Brain microvascular endothelial cell (primary cell): ENCODE measurements around the gene TCERG1L.

Experiments
- DNase-seq: peaks from one replicate; pipeline ENCODE4 v3.0.0-alpha.2; 2020
- H3K27ac ChIP-seq: fragments of 250-450 bp; sonication (Bioruptor Pico); 2 replicates; pipeline ENCODE4 v1.5.1; 2020; ENCODE audit warnings: mild to moderate bottlenecking, moderate library complexity
- H3K27me3 ChIP-seq: fragments of 250-450 bp; sonication (Bioruptor Pico); replicated peaks from 2 replicates; pipeline ENCODE4 v1.5.1; 2020; ENCODE audit warnings: mild to moderate bottlenecking
- H3K36me3 ChIP-seq: fragments of 250-450 bp; sonication (Bioruptor Pico); replicated peaks from 2 replicates; pipeline ENCODE4 v1.5.1; 2020; ENCODE audit warnings: mild to moderate bottlenecking
- H3K4me3 ChIP-seq: 2 replicates; pipeline ENCODE4 v1.5.1; 2011; ENCODE audit warnings: low read depth, mild to moderate bottlenecking, control low read depth, low read length, moderate library complexity
- in situ Hi-C: cut with HindIII; loops from 2 replicates; pipeline ENCODE4 v1.10.0; 2017; ENCODE audit warnings: low sequenced_read_pairs, low pct_ligation_motif_present
- TF ChIP-seq, protein P1 (sequence below): IDR thresholded peaks from 2 replicates; pipeline ENCODE4 v1.5.1; 2011; ENCODE audit warnings: low read depth, mild to moderate bottlenecking, moderate library complexity, low read length, control low read depth, inconsistent platforms; ENCODE audit errors: missing control alignments

TCERG1L gene

DNA sequence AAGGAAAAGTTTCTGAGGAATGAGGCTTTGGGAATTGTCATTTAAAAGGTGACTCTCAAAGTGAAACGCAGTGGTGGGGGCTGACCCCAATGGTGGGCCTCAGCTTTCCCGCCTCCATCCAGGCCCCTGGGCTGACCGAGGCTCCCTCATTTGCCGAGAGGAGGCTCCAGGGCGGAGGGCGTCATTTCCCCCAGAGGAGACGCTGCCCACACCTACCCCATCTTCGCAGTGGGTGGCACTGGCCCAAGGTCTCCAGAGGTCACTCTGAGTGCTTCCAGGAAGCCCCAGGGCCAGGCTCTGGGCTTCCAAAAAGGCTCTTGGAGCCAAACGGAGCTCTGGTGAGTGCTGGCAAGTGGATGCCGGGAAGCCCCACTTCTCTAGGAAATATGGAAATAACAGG is 38.0 kb downstream of the TCERG1L start:
- in situ Hi-C loops, result no loop called here
- no peak overlapping the region for H3K27ac ChIP-seq
- H3K4me3 ChIP-seq, result no peak overlapping the region
- TF ChIP-seq, protein P1, sequence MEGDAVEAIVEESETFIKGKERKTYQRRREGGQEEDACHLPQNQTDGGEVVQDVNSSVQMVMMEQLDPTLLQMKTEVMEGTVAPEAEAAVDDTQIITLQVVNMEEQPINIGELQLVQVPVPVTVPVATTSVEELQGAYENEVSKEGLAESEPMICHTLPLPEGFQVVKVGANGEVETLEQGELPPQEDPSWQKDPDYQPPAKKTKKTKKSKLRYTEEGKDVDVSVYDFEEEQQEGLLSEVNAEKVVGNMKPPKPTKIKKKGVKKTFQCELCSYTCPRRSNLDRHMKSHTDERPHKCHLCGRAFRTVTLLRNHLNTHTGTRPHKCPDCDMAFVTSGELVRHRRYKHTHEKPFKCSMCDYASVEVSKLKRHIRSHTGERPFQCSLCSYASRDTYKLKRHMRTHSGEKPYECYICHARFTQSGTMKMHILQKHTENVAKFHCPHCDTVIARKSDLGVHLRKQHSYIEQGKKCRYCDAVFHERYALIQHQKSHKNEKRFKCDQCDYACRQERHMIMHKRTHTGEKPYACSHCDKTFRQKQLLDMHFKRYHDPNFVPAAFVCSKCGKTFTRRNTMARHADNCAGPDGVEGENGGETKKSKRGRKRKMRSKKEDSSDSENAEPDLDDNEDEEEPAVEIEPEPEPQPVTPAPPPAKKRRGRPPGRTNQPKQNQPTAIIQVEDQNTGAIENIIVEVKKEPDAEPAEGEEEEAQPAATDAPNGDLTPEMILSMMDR, result no peak
- DNase-seq, result no peak
- H3K36me3 ChIP-seq, result no peaks in the 10 kb centered on the region
- H3K27me3 ChIP-seq, result no peaks in the 10 kb centered on the region

DNA sequence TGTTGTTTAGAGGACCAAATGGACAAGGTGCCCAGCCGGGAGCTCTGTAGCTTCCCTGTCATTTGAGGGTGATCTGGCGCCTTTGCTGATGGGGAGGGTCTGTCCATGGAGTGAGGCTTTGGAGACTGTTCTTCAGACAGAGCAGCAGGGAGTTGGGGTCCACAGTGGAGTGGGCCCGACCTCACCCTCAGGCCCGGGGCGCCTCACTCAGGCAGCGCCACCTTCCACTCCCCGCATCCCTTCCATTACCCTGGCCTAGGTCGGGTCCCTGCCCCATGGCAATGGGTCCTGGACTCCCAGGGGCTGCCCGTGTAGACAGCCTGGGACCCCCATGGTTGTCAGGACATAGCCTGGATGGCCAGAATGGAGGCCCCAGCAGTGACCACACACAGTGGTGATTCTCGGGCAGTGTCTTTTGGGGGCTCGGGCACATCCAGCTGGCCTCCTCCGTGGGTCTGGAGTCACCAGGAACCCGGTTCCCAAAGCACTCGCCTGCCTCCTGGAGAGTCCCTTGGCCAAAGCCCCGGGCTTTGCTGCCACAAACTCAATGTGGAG is 38.5 kb downstream of the TCERG1L start:
- in situ Hi-C loops, result no loop called here
- H3K27me3 ChIP-seq, result no peaks in the 10 kb centered on the region
- no peaks in the 10 kb centered on the region for H3K36me3 ChIP-seq
- H3K27ac ChIP-seq, result no peak overlapping the region
- TF ChIP-seq, protein P1, result no peak
- no peak overlapping the region for H3K4me3 ChIP-seq
- DNase-seq, result no peak

DNA sequence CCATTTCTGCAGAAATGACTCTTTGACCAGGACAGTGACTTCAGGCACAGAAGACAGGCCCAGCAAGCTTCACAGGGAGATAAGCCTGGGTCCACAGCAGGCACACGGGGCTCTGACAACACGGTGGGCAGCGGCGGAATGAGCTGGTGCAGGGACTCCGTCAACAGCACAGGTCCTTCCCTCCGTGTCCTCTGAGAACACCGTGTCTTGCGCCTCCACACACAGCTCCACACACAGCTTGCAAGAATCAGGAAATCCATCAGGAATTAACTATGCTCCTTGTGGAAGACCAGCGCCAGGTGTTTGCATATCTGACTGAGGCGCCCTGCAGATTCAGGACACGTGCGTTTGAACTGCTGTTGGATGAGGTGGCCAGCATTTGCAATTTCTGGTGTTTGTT is 39.6 kb downstream of the TCERG1L start:
- Histone ChIP-seq H3K36me3 (no peaks in the 10 kb centered on the region), H3K27ac (no peak overlapping the region), H3K27me3 (no peaks in the 10 kb centered on the region), H3K4me3 (no peak overlapping the region)
- no peak for DNase-seq
- in situ Hi-C loops, result no loop called here
- TF ChIP-seq, protein P1, result no peak

DNA sequence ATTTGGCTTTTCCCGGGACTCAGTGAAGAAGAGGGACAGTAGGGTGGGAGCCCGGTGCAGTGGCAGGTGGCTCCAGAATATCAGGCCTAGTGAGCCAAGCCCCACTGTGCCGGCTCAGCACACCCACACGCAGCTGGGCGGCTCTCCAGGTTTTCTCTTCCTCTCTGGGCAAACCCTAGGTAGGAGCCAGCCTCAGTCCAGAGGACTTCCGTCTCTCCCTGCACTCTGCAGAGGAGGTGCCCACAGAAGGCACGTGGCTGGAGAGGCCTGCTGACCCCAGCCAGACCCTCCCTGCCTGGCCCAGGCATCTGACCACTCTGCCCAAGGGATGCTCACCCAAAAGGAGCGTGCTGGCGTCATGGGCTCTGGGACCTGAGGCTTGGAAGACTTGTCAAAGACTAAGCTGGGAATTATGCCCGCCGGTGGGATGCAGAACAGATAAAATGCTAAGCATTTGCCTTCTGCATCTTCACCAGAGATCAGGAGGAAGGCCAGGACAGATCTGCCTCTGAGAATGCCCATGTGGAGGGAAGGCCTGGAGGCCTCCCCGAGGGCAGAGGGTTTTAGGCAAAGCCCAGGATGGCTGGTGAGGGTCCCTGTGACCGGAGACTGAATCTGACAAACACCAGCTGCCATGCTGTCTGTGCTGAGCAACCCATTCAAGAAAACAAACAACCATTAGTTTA is 40.2 kb downstream of the TCERG1L start:
- Histone ChIP-seq H3K36me3 (no peaks in the 10 kb centered on the region), H3K27me3 (no peaks in the 10 kb centered on the region), H3K27ac (no peak overlapping the region), H3K4me3 (no peak overlapping the region)
- DNase-seq, result no peak
- in situ Hi-C loops, result no loop called here
- TF ChIP-seq, protein P1, result no peak

DNA sequence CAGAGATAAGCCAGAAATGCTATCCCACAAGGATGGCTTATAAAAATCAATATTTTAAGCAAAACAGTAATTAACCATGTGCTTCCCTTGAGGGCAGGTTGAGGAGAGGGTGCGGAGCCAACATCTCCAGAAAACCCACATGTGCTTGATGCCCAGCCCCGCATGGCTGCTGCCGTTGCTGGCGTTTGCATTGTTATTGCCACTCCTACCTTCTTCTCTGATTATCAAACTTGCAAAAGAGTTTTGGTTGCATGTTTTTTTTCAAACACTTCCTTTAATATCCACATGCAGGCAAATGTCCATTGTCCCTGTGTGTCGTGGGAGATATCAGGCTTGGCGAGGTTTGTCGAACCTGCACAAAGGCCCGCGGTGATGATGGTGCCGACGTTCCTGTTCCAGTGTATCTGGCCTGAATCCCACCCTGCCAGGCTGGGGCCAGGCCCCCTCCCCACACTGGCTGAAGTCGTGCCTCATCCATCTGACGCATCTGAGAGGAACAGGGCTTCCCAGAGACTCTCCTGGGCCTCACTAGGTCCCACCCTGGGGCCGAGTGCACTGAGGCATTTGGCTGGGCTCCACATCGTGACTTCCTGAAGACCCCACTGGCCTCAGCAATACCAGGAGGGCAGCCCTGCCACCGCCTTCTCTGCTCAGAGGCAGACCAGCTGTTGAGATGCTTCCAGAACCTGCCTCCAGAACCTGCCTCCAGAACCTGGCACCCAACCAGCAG is 40.9 kb downstream of the TCERG1L start:
- H3K36me3 ChIP-seq, result no peaks in the 10 kb centered on the region
- no peak for DNase-seq
- TF ChIP-seq, protein P1, result no peak
- no peak overlapping the region for H3K4me3 ChIP-seq
- in situ Hi-C loops, result no loop called here
- H3K27ac ChIP-seq, result no peak overlapping the region
- H3K27me3 ChIP-seq, result no peaks in the 10 kb centered on the region
